VCaP (cell line): ENCODE data around the gene USP28.

Experiments
- H3K27ac ChIP-seq: fragments of 450-650 bp; 2 replicates; pipeline ENCODE4 v1.5.1; 2017
- CTCF ChIP-seq: fragments of 450-650 bp; conservative IDR thresholded peaks from 2 replicates; pipeline ENCODE4 v1.5.1; 2017; ENCODE audit warnings: mild to moderate bottlenecking, moderate library complexity

The USP28 gene

GRCh38 chr11:113847580-113847979 lies 27.8 kb downstream of the USP28 start:
- no peak for TF ChIP-seq CTCF
- H3K27ac ChIP-seq = no peak overlapping the region

GRCh38 chr11:113847111-113847510 lies 28.3 kb downstream of the USP28 start:
- no peak overlapping the region for H3K27ac ChIP-seq
- TF ChIP-seq CTCF = no peak

GRCh38 chr11:113841691-113842090 lies 33.7 kb downstream of the USP28 start:
- H3K27ac ChIP-seq = no peak overlapping the region

GRCh38 chr11:113840932-113841664 lies 34.3 kb downstream of the USP28 start:
- no peak for TF ChIP-seq CTCF
- H3K27ac ChIP-seq = no peak overlapping the region

More at GRCh38 chr11:113841691-113842090, 33.7 kb downstream of the USP28 start:
- no peak for TF ChIP-seq CTCF

GRCh38 chr11:113839842-113840241 lies 35.5 kb downstream of the USP28 start:
- TF ChIP-seq CTCF = no peak
- no peak overlapping the region for H3K27ac ChIP-seq

- no peak overlapping the region for H3K27ac ChIP-seq
- TF ChIP-seq CTCF = no peak
These were observed 37.4 kb downstream of the USP28 start for GRCh38 chr11:113838005-113838404.

GRCh38 chr11:113835306-113835705 lies 40.1 kb downstream of the USP28 start:
- no peak overlapping the region for H3K27ac ChIP-seq
- TF ChIP-seq CTCF = no peak
